Prostate gland (tissue), 2 donors: ENCODE results near the gene RDH16. TPM values are rescaled to one million over a fixed set of nuclear protein-coding genes. Genes with fewer than 3 reads are reported as not detected.
"Not testable (repeated sequence)": the region's sequence is repeated elsewhere in the genome, so short reads cannot be mapped to it uniquely, and the experiment has no call there.

ENCODE experiments used
- DNase-seq: peaks from one replicate; pipeline ENCODE4 v3.0.0-alpha.2; 2019; ENCODE audit warnings: low spot score
- H3K27ac ChIP-seq, 2 donors: fragments of 200-600 bp; sonication (generic); 2 replicates each; pipeline ENCODE4 v1.5.1; 2017 to 2019
- H3K27me3 ChIP-seq: fragments of 200-600 bp; sonication (generic); replicated peaks from 2 replicates; pipeline ENCODE4 v1.5.1; 2019; ENCODE audit not compliant: insufficient read depth
- H3K36me3 ChIP-seq, 2 donors: fragments of 200-600 bp; sonication (generic); 1 replicate in 1 of 2; 2 replicates in 1 of 2; pipeline versions ENCODE4 v1.5.1 to v1.8.1; 2017 to 2019
- H3K4me1 ChIP-seq: fragments of 200-600 bp; sonication (generic); replicated peaks from 2 replicates; pipeline ENCODE4 v1.5.1; 2019
- H3K4me3 ChIP-seq, 2 donors: fragments of 200-600 bp; sonication (generic); 2 replicates each; pipeline ENCODE4 v1.5.1; 2017 to 2019
- H3K9me3 ChIP-seq: fragments of 200-600 bp; sonication (generic); 2 replicates; pipeline ENCODE4 v1.5.1; 2017
- CTCF ChIP-seq, 4 experiments: fragments of 200-600 bp in 2 of 4; fragments of 450-650 bp in 2 of 4; sonication (generic) in 2 of 4; IDR thresholded peaks; 1 replicate in 3 of 4; 2 replicates in 1 of 4; pipeline ENCODE4 v1.5.1; 2016 to 2019; ENCODE audit warnings: antibody characterized with exemption in 4 of 4, mild to moderate bottlenecking in 2 of 4, moderate library complexity in 2 of 4
- POLR2A ChIP-seq: fragments of 450-650 bp; IDR thresholded peaks from one replicate; pipeline ENCODE4 v1.6.1; 2016; ENCODE audit warnings: antibody characterized with exemption, mild to moderate bottlenecking
- POLR2AphosphoS5 ChIP-seq: sonication (generic); formaldehyde crosslinking; IDR thresholded peaks from one replicate; pipeline ENCODE4 v1.6.1; 2017; ENCODE audit warnings: antibody characterized with exemption
- WGBS: methylation state at CpG from one replicate; pipeline ENCODE4 v1.1.5; 2018; 5-methylcytosine and 5-hydroxymethylcytosine counted together
- intact Hi-C: fragments of 100-400 bp; cut with DNase I; formaldehyde crosslinking; loops from one replicate; pipeline ENCODE4 v1.14.2; 2022
- total RNA-seq, 2 donors: library from RNA; depleted of rRNA; stranded (reverse); fragments of >200 nt; gene quantifications; one replicate each; pipeline ENCODE4 v1.1.0, GENCODE V29; 2016

The RDH16 gene
- total RNA-seq, 2 donors from 2014 or later = 4.4 to 7.8 TPM

DNA sequence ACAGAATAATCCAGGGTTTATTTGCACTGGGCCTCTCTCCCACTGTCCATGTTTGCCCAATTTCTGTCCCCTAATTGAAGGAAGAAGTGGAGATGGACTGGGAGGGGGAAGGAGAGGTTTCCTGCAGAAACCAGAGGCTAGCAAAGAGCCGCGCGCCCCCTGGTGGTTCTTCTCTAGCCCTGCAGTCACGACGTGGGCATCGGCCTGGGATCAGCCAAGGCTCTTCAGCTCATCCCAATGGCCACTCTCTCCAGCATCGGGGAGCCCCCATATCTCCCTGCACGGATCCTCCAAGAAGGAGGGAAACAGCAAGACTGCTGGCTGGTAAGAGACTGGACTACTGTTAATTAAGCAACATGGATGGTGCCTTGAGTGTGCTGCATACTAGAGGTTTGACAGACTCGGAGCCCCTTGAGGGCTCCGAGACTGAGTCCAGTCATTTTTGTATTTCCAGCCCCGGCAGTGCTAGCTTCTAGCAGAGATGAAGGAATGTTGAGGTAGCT, 30.2 kb upstream of the RDH16 start:
- Histone ChIP-seq H3K27me3 (no peaks in the 10 kb centered on the region), H3K27ac (no peak overlapping the region), H3K36me3 (no peaks in the 10 kb centered on the region), H3K4me3 (no peak overlapping the region), H3K9me3 (no peaks in the 10 kb centered on the region), H3K4me1 (no peaks in the 10 kb centered on the region)
- TF ChIP-seq CTCF (IDR thresholded peaks at IDR 0.05) (peak; percentile 95 to 98 (median 97)), POLR2A (no peak), POLR2AphosphoS5 (peak; percentile 80)
- peak; percentile 80 for DNase-seq
- intact Hi-C loops = loop anchor here (2.0 kb wide), 1 partner anchor 225 kb away; the partner anchor contains the start of gene HSD17B6
- 25% methylated on average over 11 of the region's 11 CpGs for WGBS

DNA sequence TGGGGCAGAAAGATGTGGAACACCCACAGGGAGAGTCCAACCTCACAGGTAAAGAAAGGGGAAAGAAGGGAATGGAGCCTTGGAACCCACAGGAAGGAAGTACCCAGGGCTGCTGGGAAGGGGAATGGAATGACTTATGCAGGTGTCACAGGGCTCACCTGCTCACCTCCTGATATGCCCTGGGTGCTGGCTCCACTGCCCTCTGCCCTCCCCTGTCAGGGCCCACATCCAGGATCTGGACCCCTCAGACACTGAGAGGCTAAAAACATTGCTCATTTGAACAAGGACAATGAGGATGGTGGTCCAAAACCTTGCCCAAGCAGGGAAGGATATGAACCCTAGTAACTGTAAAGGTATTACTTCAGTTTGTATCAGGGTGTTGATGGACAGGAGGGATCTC, 29.6 kb upstream of the RDH16 start:
- no peak for DNase-seq
- no peaks in the 10 kb centered on the region for H3K36me3 ChIP-seq
- H3K4me3 ChIP-seq = no peak overlapping the region
- H3K9me3 ChIP-seq = no peaks in the 10 kb centered on the region
- H3K27me3 ChIP-seq = no peaks in the 10 kb centered on the region
- TF ChIP-seq POLR2A (no peak), CTCF (IDR thresholded peaks at IDR 0.05) (no peak), POLR2AphosphoS5 (no peak)
- intact Hi-C loops = loop anchor here (2.0 kb wide), 1 partner anchor 224 kb away; the partner anchor contains the start of gene HSD17B6
- H3K27ac ChIP-seq = no peak overlapping the region
- H3K4me1 ChIP-seq = no peaks in the 10 kb centered on the region

- not testable (repeated sequence) for H3K27me3 ChIP-seq, H3K9me3 ChIP-seq, H3K36me3 ChIP-seq, H3K4me1 ChIP-seq, H3K4me3 ChIP-seq
- 45% methylated on average over 5 of the region's 6 CpGs for WGBS
- peak overlapping the region in 1 of 2 donors; percentile 19 for H3K27ac ChIP-seq
- DNase-seq = peak; percentile 87
- TF ChIP-seq CTCF (IDR thresholded peaks at IDR 0.05) (peak in 2 of 4 experiments; percentile 23 to 33), POLR2AphosphoS5 (peak; percentile 90)
- intact Hi-C loops = loop anchor here (2.0 kb wide), 1 partner anchor 223 kb away; the partner anchor contains the start of gene HSD17B6
Measured at GRCh38 chr12:56985714-56986113, 28.3 kb upstream of the RDH16 start.

DNA sequence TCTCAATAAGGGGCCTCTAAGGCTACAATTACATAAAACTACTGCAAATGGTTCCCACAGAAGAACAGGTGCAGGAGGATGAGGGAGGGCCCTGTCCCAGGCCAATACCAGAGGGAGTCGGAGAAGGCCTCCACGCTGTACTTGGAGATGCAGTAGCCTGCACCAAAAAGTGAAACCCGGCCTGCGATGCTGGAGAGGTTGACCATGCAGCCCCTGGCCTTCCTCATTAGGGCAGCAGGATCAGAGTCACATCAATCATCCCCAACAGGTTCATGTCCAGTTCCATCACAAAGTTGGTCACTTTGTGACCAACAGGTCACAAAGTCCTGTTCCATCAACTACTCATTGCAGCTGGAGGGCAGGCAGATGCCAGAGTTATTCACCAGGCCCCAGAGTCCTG, 26.0 kb upstream of the RDH16 start:
- no peak for TF ChIP-seq CTCF (IDR thresholded peaks at IDR 0.05)
- no peak for TF ChIP-seq POLR2A
- no peak for TF ChIP-seq POLR2AphosphoS5
- WGBS = 93% methylated on average over 4 of the region's 4 CpGs
- H3K4me1 ChIP-seq = no peaks in the 10 kb centered on the region
- no peaks in the 10 kb centered on the region for H3K27me3 ChIP-seq
- H3K9me3 ChIP-seq = no peaks in the 10 kb centered on the region
- no peak overlapping the region for H3K4me3 ChIP-seq
- no peaks in the 10 kb centered on the region for H3K36me3 ChIP-seq
- intact Hi-C loops = no loop called here
- H3K27ac ChIP-seq = no peak overlapping the region
- DNase-seq = no peak

- H3K4me3 ChIP-seq, H3K4me1 ChIP-seq, H3K27ac ChIP-seq, intact Hi-C loops, H3K36me3 ChIP-seq, H3K9me3 ChIP-seq, H3K27me3 ChIP-seq, DNase-seq: not testable (repeated sequence)
- WGBS = 100% methylated on average over 2 of the region's 3 CpGs
Measured at GRCh38 chr12:56982578-56983236, 25.3 kb upstream of the RDH16 start.
